Amygdala (tissue), 56 donors: ENCODE measurements around the gene SLC7A5.
A peak's percentile ranks its signal among the peaks of the same experiment; 100 is the strongest.
"Not testable (repeated sequence)": the region's sequence is repeated elsewhere in the genome, so short reads cannot be mapped to it uniquely, and the experiment has no call there.

ENCODE experiments used
- DNase-seq, 56 donors: peaks; one replicate each; lab custom pipeline; 2025; lab: John Stamatoyannopoulos, UW

SLC7A5 gene

GRCh38 chr16:87836346-87836843, 32.9 kb downstream of the SLC7A5 start:
- DNase-seq: no peak

DNA sequence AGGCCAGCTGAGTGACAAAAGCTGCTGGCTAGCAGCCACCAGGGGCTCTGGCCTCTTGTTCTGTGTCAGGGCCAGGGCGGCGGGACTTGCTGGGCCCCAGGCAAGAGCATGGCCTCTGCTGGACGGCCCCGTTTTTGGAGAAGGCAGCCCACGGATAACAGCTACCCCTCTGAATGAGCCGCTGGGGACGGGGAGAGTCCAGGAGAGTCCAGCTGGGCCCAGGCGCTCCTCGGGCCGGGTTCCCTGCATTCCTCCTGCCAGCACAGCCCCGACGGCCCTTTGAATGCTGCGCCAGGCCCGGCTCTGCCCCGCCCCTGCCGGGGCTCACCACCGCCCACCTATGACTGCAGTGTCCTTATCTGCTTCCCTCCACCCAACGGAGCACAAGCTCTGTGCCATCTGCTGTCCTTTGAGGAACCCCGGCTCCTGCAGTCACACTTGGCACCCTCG, 33.4 kb downstream of the SLC7A5 start:
- DNase-seq: no peak

GRCh38 chr16:87834668-87835473, 34.4 kb downstream of the SLC7A5 start:
- peak in 7 of 56 donors; percentile 23 to 35 (median 29) for DNase-seq

DNA sequence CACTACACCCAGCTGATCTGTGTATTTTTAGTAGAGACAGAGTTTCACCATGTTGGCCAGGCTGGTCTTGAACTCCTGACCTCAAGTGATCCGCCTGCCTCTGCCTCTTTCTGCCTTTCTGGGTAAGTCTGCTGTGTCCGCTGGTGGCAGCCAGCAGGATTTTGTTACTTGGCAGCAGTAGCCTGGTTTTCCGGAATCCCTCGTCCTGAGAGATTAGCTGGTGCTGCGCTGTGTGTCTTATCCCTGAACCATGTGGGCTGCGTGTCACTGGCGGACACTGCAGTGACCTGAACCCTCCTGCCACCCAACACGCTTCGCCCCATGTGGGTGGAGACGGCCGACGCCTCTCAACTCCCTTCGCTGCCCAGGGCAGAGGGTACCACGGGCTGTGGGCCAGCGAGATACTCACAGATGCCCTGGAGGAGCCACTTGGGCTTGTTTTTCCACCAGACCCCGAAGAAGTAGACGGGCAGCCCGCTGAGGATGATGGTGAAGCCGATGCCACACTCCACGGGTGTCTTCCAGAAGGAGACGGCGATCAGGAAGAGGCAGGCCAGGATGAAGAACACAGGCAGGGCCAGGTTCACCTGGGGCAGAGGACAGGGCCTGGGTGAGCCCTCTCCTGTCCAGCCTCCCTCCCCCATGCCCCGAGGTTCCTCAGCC, 35.2 kb downstream of the SLC7A5 start:
- no peak for DNase-seq

DNA sequence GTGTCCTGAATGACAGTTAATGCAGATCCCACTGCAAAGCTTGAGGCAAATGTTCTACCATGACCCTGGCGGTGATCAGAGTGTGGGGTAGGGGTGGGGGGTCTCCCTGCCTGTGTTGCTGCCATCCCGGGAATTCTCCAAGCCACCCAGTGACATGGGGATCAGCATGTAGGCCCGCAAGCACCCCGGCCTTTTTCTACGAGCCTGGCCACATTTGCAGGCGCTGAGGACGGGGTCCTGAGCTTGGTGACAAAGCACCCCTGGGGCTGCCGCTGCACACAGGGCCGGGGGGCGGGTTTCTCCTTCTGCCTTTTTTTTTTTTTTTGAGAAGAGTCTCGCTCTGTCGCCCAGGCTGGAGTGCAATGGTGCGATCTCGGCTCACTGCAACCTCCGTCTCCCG, 35.8 kb downstream of the SLC7A5 start:
- no peak for DNase-seq

GRCh38 chr16:87832741-87833502, 36.4 kb downstream of the SLC7A5 start:
- peak in 9 of 56 donors; percentile 16 to 49 (median 28) for DNase-seq

DNA sequence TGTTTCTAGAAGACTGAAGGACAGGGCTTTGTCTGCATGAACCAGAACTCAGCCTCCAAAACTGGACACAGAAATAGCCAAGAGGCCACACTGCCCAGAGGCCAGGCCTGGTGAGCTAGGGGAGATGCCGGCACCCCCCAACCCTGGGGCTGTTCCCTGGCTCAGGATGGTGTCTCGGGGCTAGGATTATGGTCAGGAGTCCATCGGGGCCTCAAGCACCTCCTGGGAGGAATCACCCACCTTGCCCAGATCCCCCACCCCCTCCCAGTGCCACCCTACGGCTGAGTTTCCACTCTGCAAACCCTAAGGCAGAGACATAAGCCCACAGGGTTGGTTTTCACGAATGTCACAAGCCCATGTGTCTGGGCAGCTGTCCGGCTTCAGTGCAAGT, 37.2 kb downstream of the SLC7A5 start:
- no peak for DNase-seq

GRCh38 chr16:87831421-87832136, 37.7 kb downstream of the SLC7A5 start:
- DNase-seq: peak in 3 of 56 donors; percentile 25 to 56 (median 34)

DNA sequence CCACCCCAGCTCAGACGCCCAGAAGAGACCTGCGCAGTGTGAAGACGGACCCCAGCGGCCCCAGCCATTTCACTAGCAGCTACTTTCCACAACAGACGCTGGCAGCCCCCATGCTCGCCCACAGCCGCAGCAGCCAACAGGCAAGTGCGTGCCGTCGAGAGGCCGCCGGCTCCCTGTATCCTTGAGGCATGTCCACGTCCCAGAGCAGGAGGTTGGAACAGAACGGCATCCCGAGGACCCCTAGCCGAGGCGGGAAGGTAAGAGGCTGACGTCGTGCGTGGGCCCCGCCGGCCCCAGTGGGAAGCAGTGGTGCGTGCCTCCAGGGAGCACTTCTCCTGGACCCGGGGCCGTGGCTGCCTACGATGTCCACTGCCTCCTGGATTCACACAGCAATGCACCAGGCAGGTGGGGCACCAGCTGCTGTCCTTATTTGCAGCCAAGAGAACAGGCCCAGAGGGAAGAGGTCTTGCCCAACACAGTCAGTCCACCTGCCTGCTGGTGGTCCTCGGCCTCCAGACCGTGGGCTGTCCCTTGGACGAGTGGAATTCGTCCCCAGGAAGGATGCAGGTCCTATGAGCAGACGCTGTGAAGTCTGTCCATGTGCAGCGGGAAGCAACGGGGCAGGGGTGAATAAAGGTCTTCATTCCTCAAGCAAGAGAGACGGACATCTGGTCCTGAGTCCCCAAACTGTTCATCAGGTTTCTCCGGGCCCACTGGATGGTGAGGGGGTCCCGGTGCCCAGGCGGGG, 38.5 kb downstream of the SLC7A5 start:
- no peak for DNase-seq

DNA sequence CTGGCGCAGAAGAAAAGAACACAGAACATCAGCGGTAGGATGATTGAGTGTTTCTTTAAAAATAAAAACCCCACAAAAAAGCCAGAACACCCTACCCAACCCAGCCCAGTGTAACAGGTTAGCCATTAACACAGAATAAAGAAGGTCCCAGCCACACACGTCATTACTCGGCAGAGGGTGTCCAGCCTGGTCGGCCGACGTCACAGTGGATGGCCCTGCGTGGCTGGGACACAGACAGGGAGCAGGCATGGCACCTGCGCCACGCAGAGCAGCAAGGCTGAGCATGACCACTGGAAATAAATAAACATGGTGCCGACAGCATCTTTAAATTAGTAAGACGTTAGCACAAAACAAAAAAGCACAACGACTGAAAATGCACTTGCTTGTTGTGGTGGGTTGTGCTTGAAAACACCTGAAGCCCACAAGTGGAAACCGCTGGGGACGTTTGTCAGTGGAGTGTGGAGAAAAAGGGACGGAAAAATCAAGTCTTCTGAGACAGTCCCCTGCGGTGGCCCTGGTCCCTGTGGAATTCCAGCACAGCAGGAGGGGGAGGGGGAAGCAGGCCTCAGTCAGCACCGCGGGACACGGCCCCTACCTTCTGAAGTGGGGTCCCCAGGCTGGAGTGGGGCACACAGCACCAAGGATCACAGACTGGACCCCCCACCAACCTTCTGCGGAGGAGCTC, 39.2 kb downstream of the SLC7A5 start:
- no peak for DNase-seq

GRCh38 chr16:87829622-87829980, 39.7 kb downstream of the SLC7A5 start:
- no peak for DNase-seq

DNA sequence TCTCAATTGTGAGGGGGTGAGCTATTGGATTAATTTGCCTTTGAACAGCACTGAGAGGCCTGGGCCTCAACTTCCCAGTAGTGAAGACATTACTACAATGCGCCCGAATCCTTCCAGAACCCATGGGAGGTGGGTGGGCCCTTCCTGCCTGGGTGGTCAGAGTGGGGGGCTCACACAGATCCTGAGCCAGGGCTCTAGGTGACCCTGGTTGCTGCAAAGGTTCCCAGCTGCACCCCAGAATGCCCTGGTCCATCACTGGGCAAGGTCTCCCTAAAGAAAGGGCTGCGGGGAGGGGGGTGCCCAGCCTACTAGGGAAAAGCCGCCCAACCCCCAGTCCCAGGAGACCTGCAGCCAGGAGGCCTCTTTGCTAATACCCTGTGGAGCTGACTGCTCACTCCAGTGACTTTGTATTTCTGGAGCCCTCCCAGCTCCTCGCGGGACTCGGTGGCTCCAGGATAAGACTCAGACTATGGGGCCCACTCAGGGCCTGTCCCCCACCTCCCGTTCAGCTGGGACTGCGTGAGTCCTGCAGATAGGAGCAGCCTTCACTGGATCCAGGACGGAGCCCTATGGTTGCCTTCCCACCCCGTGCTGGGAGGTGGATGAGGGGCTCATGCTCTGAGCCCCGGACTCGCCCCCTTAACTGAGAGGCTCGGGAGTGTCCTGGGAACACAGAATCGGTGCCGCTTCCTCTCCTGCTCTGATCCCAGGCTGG, 40.2 kb downstream of the SLC7A5 start:
- no peak for DNase-seq

DNA sequence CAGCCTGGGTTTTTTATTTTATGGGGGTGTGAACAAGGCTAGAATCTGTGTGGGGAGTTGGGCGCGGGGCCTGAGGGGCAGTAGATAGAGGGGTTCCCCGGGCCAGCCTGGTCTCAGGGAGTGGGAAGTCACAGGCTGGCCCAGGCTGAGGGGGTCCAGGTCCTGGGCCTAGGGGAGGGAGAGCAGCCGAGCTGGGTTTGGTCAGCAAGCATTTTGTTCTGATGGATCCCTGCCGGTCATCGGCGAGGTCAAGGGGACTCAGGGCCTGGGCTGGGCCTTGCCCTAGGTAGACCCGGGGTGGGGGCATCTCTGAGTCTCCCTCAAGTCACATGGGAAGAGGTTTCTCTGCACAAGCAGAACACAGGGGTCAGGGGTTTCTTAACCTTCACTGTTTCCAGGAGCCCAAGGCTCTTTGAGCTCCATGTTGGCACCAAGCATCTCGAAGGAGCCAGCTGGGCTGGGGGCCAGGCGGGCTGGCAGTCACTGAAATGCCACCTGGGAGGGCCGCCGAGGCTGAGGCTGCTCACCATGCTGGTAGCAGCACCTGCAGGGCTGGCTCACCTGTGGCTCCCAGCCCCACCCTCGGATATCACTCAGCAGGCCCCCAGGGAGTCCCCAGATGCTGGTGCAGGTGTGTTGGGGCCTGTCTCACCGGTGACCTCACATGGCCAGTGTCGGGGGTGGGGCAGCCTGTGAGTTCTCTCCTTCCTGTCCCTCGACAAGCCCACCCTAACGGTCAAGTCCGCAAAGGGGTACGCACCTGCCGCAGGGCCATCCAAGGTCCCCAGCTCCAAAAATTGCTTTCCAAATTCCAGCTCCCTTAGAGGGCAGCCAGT, 41.0 kb downstream of the SLC7A5 start:
- no peak for DNase-seq

GRCh38 chr16:87827588-87827915, 41.8 kb downstream of the SLC7A5 start:
- DNase-seq: not testable (repeated sequence)

DNA sequence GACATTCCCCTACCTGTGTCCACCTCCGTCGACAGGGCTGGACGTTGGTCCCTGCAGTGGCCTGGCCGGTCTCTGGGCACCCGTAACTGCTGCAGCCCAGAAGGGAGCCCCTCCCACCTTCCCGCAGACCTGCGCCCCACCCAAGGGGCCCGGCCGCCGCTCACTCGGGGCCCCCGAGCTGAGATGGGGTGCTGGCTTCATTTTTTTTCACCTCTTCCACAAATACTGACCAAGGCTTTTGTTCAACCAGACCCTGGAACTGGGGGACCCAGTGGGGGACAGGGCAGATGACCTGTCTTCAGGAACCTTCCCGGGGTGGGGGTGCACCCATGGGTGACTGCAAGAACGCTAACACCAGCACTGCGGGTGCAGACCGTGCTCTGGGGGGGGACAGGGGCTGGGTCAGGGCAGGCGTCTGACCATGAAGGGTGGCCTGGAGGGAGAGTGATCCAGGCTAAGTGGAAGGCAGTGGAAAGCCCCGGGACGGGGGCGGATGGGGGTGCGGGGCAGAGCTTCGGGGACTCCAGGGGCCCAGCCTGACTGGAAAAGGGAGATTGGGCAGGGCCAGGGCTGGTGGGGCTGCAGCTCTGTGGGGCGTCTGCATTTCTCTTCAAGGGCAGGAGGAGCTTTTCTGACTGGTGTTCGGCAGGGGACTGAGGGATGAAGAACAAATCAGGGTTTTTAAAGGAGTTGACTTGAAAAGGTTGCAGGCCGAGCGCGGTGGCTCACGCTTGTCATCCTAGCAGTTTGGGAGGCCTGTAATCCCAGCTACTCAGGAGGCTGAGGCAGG, 42.3 kb downstream of the SLC7A5 start:
- no peak for DNase-seq

DNA sequence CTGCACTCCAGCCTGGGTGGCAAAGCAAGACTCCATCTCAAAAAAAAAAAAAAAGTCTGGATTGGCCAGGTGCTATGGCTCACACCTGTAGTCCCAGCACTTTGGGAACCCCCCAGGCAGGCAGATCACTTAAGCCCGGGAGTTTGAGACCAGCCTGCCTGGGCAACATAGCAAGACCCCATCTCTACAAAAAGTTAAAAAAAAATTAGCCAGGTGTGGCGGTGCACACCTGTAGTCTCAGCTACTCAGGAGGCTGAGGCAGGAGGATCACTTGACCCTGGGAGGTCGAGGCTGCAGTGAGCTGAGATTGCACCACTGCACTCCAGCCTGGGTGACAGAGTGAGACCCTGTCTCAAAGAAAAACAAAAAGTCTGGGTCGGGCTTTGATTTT, 42.9 kb downstream of the SLC7A5 start:
- not testable (repeated sequence) for DNase-seq

DNA sequence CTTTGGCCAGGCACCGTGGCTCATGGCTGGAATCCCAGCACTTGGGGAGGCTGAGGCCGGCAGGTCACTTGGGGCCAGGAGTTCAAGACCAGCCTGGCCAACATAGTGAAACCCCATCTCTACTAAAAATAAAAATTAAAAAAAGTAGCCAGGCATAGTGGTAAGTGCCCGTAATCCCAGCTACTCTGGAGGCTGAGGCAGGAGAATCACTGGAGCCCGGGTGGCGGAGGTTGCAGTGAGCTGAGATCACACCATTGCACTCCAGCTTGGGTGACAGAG, 43.5 kb downstream of the SLC7A5 start:
- not testable (repeated sequence) for DNase-seq
